ENCODE data around the gene PDE9A. TPM values are rescaled to one million over a fixed set of nuclear protein-coding genes. Genes with fewer than 3 reads are reported as not detected.

PDE9A gene
- polyA plus RNA-seq, 1 experiment: 0.09 TPM

GRCh38 chr21:42651515-42652401, 1.7 kb upstream of the PDE9A start:
- TF ChIP-seq, protein P1, sequence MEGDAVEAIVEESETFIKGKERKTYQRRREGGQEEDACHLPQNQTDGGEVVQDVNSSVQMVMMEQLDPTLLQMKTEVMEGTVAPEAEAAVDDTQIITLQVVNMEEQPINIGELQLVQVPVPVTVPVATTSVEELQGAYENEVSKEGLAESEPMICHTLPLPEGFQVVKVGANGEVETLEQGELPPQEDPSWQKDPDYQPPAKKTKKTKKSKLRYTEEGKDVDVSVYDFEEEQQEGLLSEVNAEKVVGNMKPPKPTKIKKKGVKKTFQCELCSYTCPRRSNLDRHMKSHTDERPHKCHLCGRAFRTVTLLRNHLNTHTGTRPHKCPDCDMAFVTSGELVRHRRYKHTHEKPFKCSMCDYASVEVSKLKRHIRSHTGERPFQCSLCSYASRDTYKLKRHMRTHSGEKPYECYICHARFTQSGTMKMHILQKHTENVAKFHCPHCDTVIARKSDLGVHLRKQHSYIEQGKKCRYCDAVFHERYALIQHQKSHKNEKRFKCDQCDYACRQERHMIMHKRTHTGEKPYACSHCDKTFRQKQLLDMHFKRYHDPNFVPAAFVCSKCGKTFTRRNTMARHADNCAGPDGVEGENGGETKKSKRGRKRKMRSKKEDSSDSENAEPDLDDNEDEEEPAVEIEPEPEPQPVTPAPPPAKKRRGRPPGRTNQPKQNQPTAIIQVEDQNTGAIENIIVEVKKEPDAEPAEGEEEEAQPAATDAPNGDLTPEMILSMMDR (IDR thresholded peaks at IDR 0.05; ENCODE audit: insufficient read depth, low read depth, low read length): no peak
- DNase-seq (ENCODE audit: low read depth): no peak
- CTCF ChIA-PET: interaction anchor here (0.6 to 0.9 kb wide), 3 partner anchors 8 to 10 kb away, joined by 3 to 4 read pairs (median 3); no protein-coding TSS in a partner anchor
- Histone ChIP-seq H3K36me3 (ENCODE audit: control insufficient read depth, insufficient read depth, low read length) (no peaks in the 10 kb centered on the region), H3K27me3 (ENCODE audit: control insufficient read depth, insufficient read depth, low read length) (peaks cover 28% of the 10 kb centered on the region), H3K4me3 (ENCODE audit: low read depth, low read length) (no peak overlapping the region)
- POLR2A ChIA-PET: no interaction called here

GRCh38 chr21:42652527-42653230, 742 bp upstream of the PDE9A start:
- no peaks in the 10 kb centered on the region for H3K36me3 ChIP-seq (ENCODE audit: control insufficient read depth, insufficient read depth, low read length)
- CTCF ChIA-PET: interaction anchor here (0.6 to 0.7 kb wide), 2 partner anchors 9 kb away, joined by 3 read pairs; no protein-coding TSS in a partner anchor
- TF ChIP-seq, protein P1 (IDR thresholded peaks at IDR 0.05; ENCODE audit: insufficient read depth, low read depth, low read length): peak; percentile 40
- no peak overlapping the region for H3K4me3 ChIP-seq (ENCODE audit: low read depth, low read length)
- H3K27me3 ChIP-seq (ENCODE audit: control insufficient read depth, insufficient read depth, low read length): peaks cover 30% of the 10 kb centered on the region
- POLR2A ChIA-PET: no interaction called here
- DNase-seq (ENCODE audit: low read depth): no peak

- TF ChIP-seq, protein P1 (IDR thresholded peaks at IDR 0.05; ENCODE audit: insufficient read depth, low read depth, low read length): no peak
- ChIA-PET CTCF (interaction anchor here (2.4 kb wide), 1 partner anchor 9 kb away, joined by 7 read pairs; no protein-coding TSS in a partner anchor), POLR2A (no interaction called here)
- H3K27me3 ChIP-seq (ENCODE audit: control insufficient read depth, insufficient read depth, low read length): peaks cover 30% of the 10 kb centered on the region
- no peaks in the 10 kb centered on the region for H3K36me3 ChIP-seq (ENCODE audit: control insufficient read depth, insufficient read depth, low read length)
- no peak for DNase-seq (ENCODE audit: low read depth)
- H3K4me3 ChIP-seq (ENCODE audit: low read depth, low read length): no peak overlapping the region
These were observed 925 bp downstream of the PDE9A start for GRCh38 chr21:42654179-42654912.

- no peaks in the 10 kb centered on the region for H3K36me3 ChIP-seq (ENCODE audit: control insufficient read depth, insufficient read depth, low read length)
- CTCF ChIA-PET: interaction anchor here (2.4 kb wide), 1 partner anchor 10 kb away, joined by 7 read pairs; no protein-coding TSS in a partner anchor
- no peak overlapping the region for H3K4me3 ChIP-seq (ENCODE audit: low read depth, low read length)
- TF ChIP-seq, protein P1 (IDR thresholded peaks at IDR 0.05; ENCODE audit: insufficient read depth, low read depth, low read length): no peak
- POLR2A ChIA-PET: no interaction called here
- DNase-seq (ENCODE audit: low read depth): no peak
- peaks cover 30% of the 10 kb centered on the region for H3K27me3 ChIP-seq (ENCODE audit: control insufficient read depth, insufficient read depth, low read length)
These were observed 1.7 kb downstream of the PDE9A start for GRCh38 chr21:42654913-42655795.
